ENCODE results near the gene RBM33. TPM values are rescaled to one million over a fixed set of nuclear protein-coding genes. Genes with fewer than 3 reads are reported as not detected.
A peak's percentile ranks its signal among the peaks of the same experiment; 100 is the strongest.

The RBM33 gene
- total and polyA plus RNA-seq, 4 donors, result 4.1 to 80.0 (median 47.2) TPM

DNA sequence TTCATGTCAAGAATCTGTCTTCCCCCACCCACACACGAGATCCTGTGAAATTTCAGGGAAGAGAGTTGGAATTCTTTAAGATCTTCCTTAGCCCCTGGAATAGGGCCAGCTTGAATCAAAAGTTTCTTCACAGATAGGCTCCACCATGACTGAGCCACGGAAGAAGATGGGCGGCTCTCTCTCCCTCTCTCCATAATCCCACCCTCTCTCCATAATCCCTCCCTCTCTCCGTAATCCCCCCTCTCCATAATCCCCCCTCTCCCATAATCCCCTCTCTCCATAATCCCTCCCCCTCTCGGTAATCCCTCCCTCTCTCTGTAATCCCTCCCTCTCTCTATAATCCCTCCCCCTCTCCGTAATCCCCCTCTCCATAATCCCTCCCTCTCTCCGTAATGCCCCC lies 147.4 kb downstream of the RBM33 start:
- Histone ChIP-seq H3K9me3 (ENCODE audit: control insufficient read depth, low read length) (peaks cover 2% of the 10 kb centered on the region), H3K4me1 (ENCODE audit: control insufficient read depth in 1 of 2, insufficient read depth in 2 of 2, low read length in 2 of 2) (no peaks in the 10 kb centered on the region), H3K27me3 (ENCODE audit: control insufficient read depth in 1 of 2, insufficient read depth in 2 of 2, low read length in 1 of 2) (no peaks in the 10 kb centered on the region), H3K4me3 (ENCODE audit: low read length in 2 of 2) (no peak overlapping the region), H3K27ac (ENCODE audit: low read depth in 1 of 2, low read length in 2 of 2) (no peak overlapping the region), H3K36me3 (ENCODE audit: control insufficient read depth in 1 of 2, insufficient read depth in 2 of 2, low read length in 1 of 2) (no peaks in the 10 kb centered on the region)
- ATAC-seq (ENCODE audit: low FRiP score) (no peak), DNase-seq (no peak)
- 74 to 82% methylated on average over 6 to 7 of the region's 7 CpGs for WGBS, 2 donors
- intact Hi-C loops (cut with DNase I), result loop anchor here in 1 of 2 donors (10.0 kb wide), 1 partner anchor 1033 kb away; no protein-coding TSS in a partner anchor

DNA sequence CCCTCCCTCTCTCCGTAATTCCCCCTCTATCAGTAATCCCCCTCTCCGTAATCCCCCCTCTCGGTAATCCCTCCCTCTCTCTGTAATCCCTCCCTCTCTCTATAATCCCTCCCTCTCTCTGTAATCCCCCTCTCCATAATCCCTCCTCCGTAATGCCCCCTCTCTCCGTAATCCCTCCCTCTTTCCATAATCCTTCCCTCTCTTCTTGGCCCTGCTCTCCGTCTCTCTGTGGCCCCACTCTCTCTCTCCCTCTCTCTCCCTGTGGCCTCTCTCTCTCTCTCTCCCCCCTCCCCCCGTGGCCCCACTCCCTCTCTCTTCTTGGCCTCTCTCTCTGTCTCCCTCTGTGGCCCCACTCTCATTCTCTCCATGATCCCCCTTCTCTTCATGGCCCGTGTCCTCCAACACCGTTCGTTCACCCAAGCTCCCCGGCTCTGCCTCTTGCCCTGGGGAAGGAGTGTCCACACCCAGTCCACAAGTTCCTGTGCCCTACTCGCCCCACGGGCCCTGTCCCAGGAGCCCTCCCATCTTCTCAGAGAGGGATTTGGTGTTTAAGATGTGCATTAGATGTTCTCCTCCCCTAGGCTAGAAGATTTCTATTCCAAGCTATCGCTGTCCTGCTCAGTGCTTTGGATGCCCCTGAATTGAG lies 148.0 kb downstream of the RBM33 start:
- Histone ChIP-seq H3K36me3 (ENCODE audit: control insufficient read depth in 1 of 2, insufficient read depth in 2 of 2, low read length in 1 of 2) (no peaks in the 10 kb centered on the region), H3K4me1 (ENCODE audit: control insufficient read depth in 1 of 2, insufficient read depth in 2 of 2, low read length in 2 of 2) (no peaks in the 10 kb centered on the region), H3K4me3 (ENCODE audit: low read length in 2 of 2) (no peak overlapping the region), H3K9me3 (ENCODE audit: control insufficient read depth, low read length) (peaks cover 2% of the 10 kb centered on the region), H3K27me3 (ENCODE audit: control insufficient read depth in 1 of 2, insufficient read depth in 2 of 2, low read length in 1 of 2) (no peaks in the 10 kb centered on the region), H3K27ac (ENCODE audit: low read depth in 1 of 2, low read length in 2 of 2) (no peak overlapping the region)
- intact Hi-C loops (cut with DNase I), result loop anchor here in 1 of 2 donors (10.0 kb wide), 1 partner anchor 1032 kb away; no protein-coding TSS in a partner anchor
- WGBS, 2 donors, result 88 to 92% methylated on average over 14 of the region's 14 CpGs
- DNase-seq (peak in 1 of 2 donors; percentile 48), ATAC-seq (ENCODE audit: low FRiP score) (no peak)

DNA sequence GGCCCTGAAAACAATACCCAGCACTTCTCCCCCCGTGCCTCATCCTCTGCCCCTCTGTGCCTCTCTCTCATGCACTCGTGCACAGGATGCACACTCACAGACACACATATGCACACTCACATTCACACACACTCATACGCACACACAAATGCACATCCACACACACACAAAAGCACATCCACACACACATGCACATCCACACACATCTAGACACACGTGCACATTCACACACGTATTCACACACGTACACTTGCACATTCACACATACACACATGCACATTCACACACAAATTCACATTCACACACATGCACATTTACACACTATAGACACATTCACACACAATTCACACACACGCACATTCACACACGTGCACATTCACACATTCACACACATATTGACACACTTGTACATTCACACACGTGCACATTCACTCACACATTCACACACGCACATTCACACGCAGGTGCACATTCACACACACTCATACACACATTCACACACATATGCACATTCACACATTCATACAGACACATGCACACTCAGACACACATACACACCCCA lies 148.6 kb downstream of the RBM33 start:
- no peak overlapping the region for H3K27ac ChIP-seq (ENCODE audit: low read depth in 1 of 2, low read length in 2 of 2)
- H3K4me3 ChIP-seq (ENCODE audit: low read length in 2 of 2), result no peak overlapping the region
- DNase-seq, result no peak
- no peak for ATAC-seq (ENCODE audit: low FRiP score)
- intact Hi-C loops (cut with DNase I), result loop anchor here in 1 of 2 donors (10.0 kb wide), 1 partner anchor 1032 kb away; no protein-coding TSS in a partner anchor
- 89 to 92% methylated on average over 11 of the region's 11 CpGs for WGBS, 2 donors
- no peaks in the 10 kb centered on the region for H3K4me1 ChIP-seq (ENCODE audit: control insufficient read depth in 1 of 2, insufficient read depth in 2 of 2, low read length in 2 of 2)
- no peaks in the 10 kb centered on the region for H3K27me3 ChIP-seq (ENCODE audit: control insufficient read depth in 1 of 2, insufficient read depth in 2 of 2, low read length in 1 of 2)
- peaks cover 2% of the 10 kb centered on the region for H3K9me3 ChIP-seq (ENCODE audit: control insufficient read depth, low read length)
- H3K36me3 ChIP-seq (ENCODE audit: control insufficient read depth in 1 of 2, insufficient read depth in 2 of 2, low read length in 1 of 2), result no peaks in the 10 kb centered on the region

DNA sequence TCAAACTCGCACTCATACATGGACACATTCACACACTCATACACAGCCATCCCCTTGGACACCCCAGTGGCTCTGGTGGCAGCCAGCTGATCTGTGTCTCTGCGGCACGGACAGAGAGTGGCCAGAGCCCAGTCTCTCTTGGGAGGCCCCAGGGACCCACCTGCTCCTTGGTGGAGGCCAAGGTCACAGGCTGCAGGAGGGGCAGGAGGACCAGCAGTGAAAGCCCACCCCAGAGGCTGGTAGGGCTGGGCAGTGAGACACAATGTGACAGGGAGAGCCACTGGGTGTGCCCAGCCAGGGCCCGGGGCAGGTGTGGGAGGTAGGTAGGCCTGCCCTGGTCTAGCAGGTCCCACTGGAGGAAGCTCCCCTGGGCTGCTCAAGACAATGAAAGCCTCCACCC lies 149.3 kb downstream of the RBM33 start:
- no peak for ATAC-seq (ENCODE audit: low FRiP score)

DNA sequence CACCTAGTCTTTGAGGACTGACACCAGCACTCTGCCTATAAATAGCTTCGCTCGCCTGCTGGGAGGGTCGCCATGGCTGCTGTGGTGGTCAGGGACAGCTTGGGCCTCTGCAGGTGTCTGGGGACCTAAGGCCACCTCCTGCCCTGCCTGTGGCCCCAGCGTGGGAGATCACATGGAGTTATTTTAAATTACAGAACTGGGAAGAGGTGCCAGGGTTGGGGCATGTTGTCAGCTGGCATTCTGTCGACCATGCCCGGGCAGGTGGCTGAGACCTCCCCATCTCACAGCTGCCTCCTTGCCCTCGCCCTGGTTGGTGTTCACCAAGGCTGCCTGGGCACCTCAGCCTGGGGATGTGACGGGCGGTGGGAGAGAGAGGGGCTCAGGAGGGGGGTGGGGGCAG lies 149.7 kb downstream of the RBM33 start:
- no peaks in the 10 kb centered on the region for H3K27me3 ChIP-seq (ENCODE audit: control insufficient read depth in 1 of 2, insufficient read depth in 2 of 2, low read length in 1 of 2)
- 69 to 74% methylated on average over 9 of the region's 9 CpGs for WGBS, 2 donors

More for the DNA sequence above, 149.3 kb downstream of the RBM33 start:
- intact Hi-C loops (cut with DNase I), result loop anchor here in 1 of 2 donors (10.0 kb wide), 1 partner anchor 1031 kb away; no protein-coding TSS in a partner anchor
- Histone ChIP-seq H3K27me3 (ENCODE audit: control insufficient read depth in 1 of 2, insufficient read depth in 2 of 2, low read length in 1 of 2) (no peaks in the 10 kb centered on the region), H3K36me3 (ENCODE audit: control insufficient read depth in 1 of 2, insufficient read depth in 2 of 2, low read length in 1 of 2) (no peaks in the 10 kb centered on the region), H3K4me1 (ENCODE audit: control insufficient read depth in 1 of 2, insufficient read depth in 2 of 2, low read length in 2 of 2) (no peaks in the 10 kb centered on the region), H3K9me3 (ENCODE audit: control insufficient read depth, low read length) (peaks cover 2% of the 10 kb centered on the region), H3K4me3 (ENCODE audit: low read length in 2 of 2) (no peak overlapping the region), H3K27ac (ENCODE audit: low read depth in 1 of 2, low read length in 2 of 2) (no peak overlapping the region)
- DNase-seq, result peak in 1 of 2 donors; percentile 19
- 85 to 86% methylated on average over 4 of the region's 4 CpGs for WGBS, 2 donors

DNA sequence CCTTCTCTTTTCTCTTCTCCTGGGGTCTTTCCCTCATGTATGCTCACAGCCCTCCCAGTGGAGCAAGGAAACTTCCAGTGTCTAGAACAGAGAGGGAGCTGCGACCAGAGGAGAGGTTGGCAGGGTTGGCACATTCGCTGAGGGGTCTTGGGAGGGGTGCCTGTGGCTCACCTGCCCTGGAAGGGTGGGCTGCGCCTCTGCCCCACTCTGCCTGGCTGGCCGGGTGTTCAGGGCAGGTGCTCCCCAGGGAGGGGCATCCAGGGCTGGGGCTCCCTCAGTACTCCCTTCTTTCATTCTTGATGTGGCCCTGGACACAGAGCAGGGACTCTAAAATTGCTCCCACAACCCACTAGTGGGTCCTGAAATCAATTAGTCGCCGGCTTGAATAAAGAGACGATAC lies 150.9 kb downstream of the RBM33 start:
- Histone ChIP-seq H3K27me3 (ENCODE audit: control insufficient read depth in 1 of 2, insufficient read depth in 2 of 2, low read length in 1 of 2) (no peaks in the 10 kb centered on the region), H3K27ac (ENCODE audit: low read depth in 1 of 2, low read length in 2 of 2) (no peak overlapping the region), H3K36me3 (ENCODE audit: control insufficient read depth in 1 of 2, insufficient read depth in 2 of 2, low read length in 1 of 2) (no peaks in the 10 kb centered on the region), H3K9me3 (ENCODE audit: control insufficient read depth, low read length) (no peaks in the 10 kb centered on the region), H3K4me3 (ENCODE audit: low read length in 2 of 2) (no peak overlapping the region), H3K4me1 (ENCODE audit: control insufficient read depth in 1 of 2, insufficient read depth in 2 of 2, low read length in 2 of 2) (no peaks in the 10 kb centered on the region)
- intact Hi-C loops (cut with DNase I), result loop anchor here in 1 of 2 donors (10.0 kb wide), 1 partner anchor 1029 kb away; no protein-coding TSS in a partner anchor
- no peak for DNase-seq
- 87% methylated on average over 7 of the region's 7 CpGs for WGBS, 2 donors
- no peak for ATAC-seq (ENCODE audit: low FRiP score)

More for the DNA sequence above, 149.7 kb downstream of the RBM33 start:
- no peaks in the 10 kb centered on the region for H3K4me1 ChIP-seq (ENCODE audit: control insufficient read depth in 1 of 2, insufficient read depth in 2 of 2, low read length in 2 of 2)
- intact Hi-C loops (cut with DNase I), result loop anchor here in 1 of 2 donors (10.0 kb wide), 1 partner anchor 1031 kb away; no protein-coding TSS in a partner anchor
- H3K36me3 ChIP-seq (ENCODE audit: control insufficient read depth in 1 of 2, insufficient read depth in 2 of 2, low read length in 1 of 2), result no peaks in the 10 kb centered on the region
- H3K27ac ChIP-seq (ENCODE audit: low read depth in 1 of 2, low read length in 2 of 2), result no peak overlapping the region
- peaks cover 2% of the 10 kb centered on the region for H3K9me3 ChIP-seq (ENCODE audit: control insufficient read depth, low read length)
- H3K4me3 ChIP-seq (ENCODE audit: low read length in 2 of 2), result no peak overlapping the region
- ATAC-seq (ENCODE audit: low FRiP score) (no peak), DNase-seq (peak in 1 of 2 donors; percentile 19)

DNA sequence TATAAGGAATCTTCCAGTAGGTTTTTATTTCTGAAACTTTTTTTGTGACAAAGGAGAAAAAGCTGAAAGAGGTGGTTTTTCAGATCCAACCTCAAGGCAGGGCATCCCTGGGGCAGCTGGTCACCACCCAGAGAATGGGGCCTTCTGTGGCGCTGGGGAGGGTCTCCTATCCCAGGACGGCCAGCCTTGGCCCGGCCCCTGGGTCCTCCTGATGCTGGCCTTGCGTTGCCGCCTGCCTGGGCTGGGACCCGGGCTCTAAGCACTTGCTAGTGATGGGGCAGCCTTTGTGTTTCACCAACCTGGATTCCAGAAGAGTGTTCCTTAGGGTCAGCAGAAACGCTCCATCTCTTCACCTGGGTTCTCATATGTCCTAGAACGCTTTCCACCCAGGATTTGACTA lies 151.5 kb downstream of the RBM33 start:
- DNase-seq (peak in 1 of 2 donors; percentile 21), ATAC-seq (ENCODE audit: low FRiP score) (no peak)
- Histone ChIP-seq H3K36me3 (ENCODE audit: control insufficient read depth in 1 of 2, insufficient read depth in 2 of 2, low read length in 1 of 2) (no peaks in the 10 kb centered on the region), H3K27ac (ENCODE audit: low read depth in 1 of 2, low read length in 2 of 2) (no peak overlapping the region), H3K4me1 (ENCODE audit: control insufficient read depth in 1 of 2, insufficient read depth in 2 of 2, low read length in 2 of 2) (no peaks in the 10 kb centered on the region), H3K27me3 (ENCODE audit: control insufficient read depth in 1 of 2, insufficient read depth in 2 of 2, low read length in 1 of 2) (no peaks in the 10 kb centered on the region), H3K9me3 (ENCODE audit: control insufficient read depth, low read length) (no peaks in the 10 kb centered on the region), H3K4me3 (ENCODE audit: low read length in 2 of 2) (no peak overlapping the region)
- intact Hi-C loops (cut with DNase I), result loop anchor here in 1 of 2 donors (10.0 kb wide), 1 partner anchor 1029 kb away; no protein-coding TSS in a partner anchor
- WGBS, 2 donors, result 72 to 76% methylated on average over 8 of the region's 8 CpGs

DNA sequence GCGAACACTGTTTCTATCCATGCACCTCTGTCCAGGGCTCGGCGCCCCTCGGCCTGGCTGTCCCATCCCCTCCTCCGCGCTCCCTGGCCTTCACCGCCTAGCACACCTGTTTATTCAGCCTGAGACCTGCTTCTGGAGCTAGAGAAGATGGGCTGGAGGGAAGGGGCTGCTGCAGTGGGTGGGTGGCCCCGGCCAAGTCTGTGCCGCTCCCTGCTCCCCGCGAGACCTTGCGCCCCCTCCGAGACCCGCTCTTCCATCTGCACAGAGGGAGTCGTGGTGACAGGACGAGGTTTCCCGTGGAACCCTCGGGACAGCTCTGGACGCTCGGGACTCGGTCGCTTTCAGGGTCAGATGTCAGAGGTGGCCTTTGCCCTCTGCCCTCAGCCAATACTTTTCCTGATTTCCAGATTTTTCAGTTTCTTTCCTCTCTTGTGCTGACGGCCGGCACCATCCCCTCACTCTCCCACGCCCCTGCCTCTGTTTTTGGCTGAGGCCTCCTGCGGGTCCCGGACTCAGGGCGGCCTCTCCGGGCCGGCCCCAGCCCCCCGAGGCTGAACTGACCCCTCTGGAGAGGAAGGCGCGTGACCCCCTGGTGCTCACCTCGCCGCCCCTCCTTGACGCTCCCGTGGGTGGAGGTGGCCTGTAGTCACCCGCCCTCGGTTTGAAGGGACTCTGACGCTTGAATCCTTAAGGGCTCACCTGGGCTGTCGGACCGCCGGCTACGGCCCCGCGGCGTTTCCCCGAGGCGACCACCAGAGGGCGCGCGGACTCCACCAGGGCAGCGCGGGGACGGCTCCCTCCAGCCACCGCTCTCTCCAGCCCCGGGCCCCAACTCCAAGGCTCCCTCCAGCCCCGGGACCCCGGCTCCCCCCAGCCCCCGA lies 152.2 kb downstream of the RBM33 start:
- intact Hi-C loops (cut with DNase I), result loop anchor here in 1 of 2 donors (10.0 kb wide), 1 partner anchor 1028 kb away; no protein-coding TSS in a partner anchor
- H3K27me3 ChIP-seq (ENCODE audit: control insufficient read depth in 1 of 2, insufficient read depth in 2 of 2, low read length in 1 of 2), result no peaks in the 10 kb centered on the region
- DNase-seq, result peak; percentile 71 to 90

More for the DNA sequence above, 152.2 kb downstream of the RBM33 start:
- 18 to 21% methylated on average over 59 to 60 of the region's 60 CpGs for WGBS, 2 donors
- peak; percentile 73 for ATAC-seq (ENCODE audit: low FRiP score)
- no peaks in the 10 kb centered on the region for H3K36me3 ChIP-seq (ENCODE audit: control insufficient read depth in 1 of 2, insufficient read depth in 2 of 2, low read length in 1 of 2)
- no peak overlapping the region for H3K4me3 ChIP-seq (ENCODE audit: low read length in 2 of 2)
- H3K9me3 ChIP-seq (ENCODE audit: control insufficient read depth, low read length), result no peaks in the 10 kb centered on the region
- no peaks in the 10 kb centered on the region for H3K4me1 ChIP-seq (ENCODE audit: control insufficient read depth in 1 of 2, insufficient read depth in 2 of 2, low read length in 2 of 2)
- no peak overlapping the region for H3K27ac ChIP-seq (ENCODE audit: low read depth in 1 of 2, low read length in 2 of 2)
